HG02885 (cell line): ENCODE measurements around the gene TTC21B.
"Not testable (repeated sequence)": the region's sequence is repeated elsewhere in the genome, so short reads cannot be mapped to it uniquely, and the experiment has no call there.

ENCODE experiments used
- ATAC-seq: cut with Tn5 transposase; IDR thresholded peaks from one replicate; pipeline ENCODE4 v1.9.1; 2021; ENCODE audit warnings: mild to moderate bottlenecking; ENCODE audit not compliant: unreplicated experiment, poor library complexity

The TTC21B gene

DNA sequence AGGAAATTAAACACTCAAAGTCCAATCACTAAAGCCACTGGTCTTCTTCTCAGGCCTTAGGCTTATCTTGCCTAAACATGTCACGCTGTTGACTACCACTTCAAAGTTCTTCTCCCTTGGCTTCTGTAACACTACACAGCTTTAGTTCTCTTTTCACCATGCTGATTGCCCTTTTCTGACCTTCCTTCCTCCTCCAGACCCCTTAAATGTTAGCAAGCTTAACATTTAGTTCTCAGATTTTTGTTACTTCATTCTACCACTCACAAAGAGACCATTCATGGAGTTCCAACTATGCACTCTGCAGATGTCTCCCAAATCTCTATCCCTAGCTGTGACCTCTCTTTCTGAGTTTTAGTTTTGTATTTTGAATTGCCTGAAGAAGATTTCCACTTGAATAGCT lies 64.4 kb downstream of the TTC21B start:
- no peak for ATAC-seq

DNA sequence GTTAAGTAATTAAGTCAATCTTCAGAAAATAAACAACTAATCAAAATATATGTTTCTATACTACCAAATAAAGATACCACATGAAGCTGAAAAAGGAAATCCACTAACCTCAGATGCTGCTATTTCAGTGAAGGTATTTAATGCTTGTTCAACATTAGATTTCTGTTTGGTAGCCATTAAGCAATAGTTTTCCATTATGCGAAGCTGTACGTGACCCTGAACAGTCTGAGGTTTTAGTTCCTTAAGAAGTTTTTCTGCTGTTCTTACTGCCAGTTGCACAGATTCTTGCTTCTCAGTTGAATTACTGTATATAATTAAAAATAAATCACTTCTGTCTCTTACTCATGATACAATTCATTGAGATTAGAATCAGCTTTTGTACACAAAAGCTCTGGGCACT lies 65.4 kb downstream of the TTC21B start:
- ATAC-seq, result no peak

DNA sequence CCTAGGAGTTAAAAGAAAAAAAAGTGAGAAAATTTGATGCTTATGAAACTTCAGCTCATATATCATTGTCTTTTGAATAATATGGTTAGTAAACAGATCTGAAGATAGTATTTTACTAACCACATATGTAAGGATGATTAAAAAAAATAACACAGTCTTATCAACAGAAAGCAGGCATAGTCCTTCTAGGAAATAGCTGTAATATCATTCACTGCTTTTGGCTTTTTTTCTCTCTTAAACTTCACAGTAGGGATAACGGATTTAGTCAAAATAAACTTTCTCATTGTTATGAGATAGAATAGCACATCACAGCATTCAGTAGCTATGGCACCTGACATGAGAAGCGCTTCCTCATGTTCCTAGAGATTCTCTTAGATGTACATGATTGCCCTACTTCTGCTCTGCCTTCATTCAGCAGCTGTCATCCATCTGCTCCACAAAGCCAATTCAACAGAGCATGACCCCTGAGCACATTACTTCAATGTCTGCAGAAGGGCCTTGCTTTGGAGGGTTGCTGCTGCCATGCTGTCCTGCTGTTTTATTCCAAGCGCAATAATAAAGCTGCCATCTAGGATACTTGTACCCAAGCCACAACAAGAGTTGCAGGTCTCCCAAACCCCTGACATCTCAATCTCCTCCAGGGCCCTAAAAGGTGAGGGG lies 67.0 kb downstream of the TTC21B start:
- ATAC-seq, result no peak

GRCh38 chr2:165877565-165878550 lies 75.7 kb downstream of the TTC21B start:
- peak; percentile 73 for ATAC-seq

DNA sequence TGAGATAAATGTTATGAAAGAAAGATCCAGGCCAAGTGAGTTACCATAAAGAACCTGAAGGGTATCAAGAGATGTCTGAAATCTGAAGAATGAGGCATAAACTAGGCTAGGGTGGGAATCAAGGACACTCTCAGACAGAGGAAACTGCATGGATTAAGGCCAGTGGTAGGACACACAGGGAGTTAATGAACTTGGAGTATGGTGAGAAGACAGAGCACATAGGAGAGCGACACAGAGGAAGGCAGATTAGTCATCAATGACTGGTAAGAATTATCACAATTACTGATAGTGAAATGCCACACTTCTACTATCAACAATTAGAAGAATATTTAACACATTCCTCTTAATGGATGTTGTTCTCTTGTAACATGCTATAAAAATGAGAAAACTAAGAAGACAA lies 76.9 kb downstream of the TTC21B start:
- ATAC-seq, result no peak

- ATAC-seq, result no peak
Observed at GRCh38 chr2:165876269-165876668, 77.3 kb downstream of the TTC21B start.

DNA sequence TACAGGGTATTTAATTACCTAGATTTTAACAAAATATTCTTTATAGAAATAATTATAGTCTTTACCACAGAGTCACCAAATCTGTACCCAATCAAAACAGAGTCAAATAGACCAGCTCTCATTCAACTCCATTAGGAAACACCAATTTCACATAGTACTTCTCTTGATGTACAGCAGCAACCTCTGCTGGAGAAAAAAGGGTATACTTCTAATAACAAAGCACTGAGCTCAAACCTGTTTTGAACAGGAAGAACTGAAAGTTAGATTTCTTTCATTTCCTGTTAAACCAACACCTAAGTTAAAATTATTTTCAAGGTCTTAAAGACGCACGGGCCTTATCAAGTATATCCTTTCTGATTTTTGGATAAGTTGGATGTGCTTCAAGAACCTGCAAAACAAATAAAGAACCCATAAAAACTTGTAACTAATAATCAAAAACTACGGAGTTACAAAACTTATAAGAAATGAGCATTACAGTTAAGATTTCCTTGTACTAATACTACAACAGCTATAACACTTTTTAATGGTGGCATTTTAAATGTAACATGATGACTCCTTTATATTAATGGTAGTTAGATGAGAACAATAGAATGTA lies 79.0 kb downstream of the TTC21B start:
- peak; percentile 89 for ATAC-seq

DNA sequence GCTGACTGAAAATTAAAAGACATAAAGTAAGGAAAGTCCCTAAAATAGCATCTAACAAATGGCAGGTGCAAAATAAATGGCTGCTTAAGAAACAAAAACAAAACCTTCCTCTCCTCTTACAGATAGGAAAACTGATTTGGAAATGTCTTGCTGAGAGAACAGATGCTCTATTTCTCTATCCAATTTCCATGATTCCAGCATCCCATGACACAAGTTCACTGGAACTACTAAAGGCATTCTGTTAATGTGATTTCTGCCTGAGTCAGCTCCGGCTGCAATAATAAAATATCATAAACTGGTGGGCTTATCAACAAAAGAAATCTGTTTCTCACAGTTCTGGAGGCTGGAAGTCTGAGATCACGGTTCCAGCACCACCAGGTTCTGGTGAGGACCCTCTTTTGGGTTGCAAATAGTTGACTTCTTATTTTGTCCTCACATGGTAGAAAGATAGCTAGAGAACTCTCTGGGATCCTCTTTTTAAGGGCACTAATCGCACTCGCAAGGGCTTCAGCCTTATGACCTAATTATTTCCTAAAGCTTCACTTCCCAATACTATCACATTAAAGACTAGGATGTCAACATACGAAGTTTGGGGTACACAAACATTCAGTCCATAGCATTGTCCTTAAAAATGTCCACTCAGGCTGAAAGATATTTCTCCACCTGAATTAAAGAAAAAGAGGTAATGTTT lies 81.3 kb downstream of the TTC21B start:
- no peak for ATAC-seq

DNA sequence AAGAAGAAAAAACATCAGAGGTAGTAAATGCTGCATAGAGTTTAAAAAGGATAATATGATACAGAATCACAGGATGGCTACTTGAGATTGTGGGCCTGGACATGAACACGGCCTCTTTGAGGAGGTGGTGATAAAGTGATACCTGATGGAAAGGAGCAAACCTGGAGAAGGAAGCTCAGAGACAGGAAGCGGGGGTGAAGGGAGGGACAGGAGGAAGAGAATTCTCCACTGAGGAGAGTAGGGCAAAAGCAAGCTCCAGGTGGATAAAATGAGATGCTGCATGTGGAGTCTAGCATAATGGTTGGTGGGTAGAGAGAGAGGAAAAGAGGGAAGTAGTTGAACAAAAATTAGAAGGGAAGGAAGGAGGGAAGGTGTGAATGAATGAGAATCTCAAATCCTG lies 82.6 kb downstream of the TTC21B start:
- ATAC-seq, result no peak

GRCh38 chr2:165870346-165870745 lies 83.2 kb downstream of the TTC21B start:
- ATAC-seq, result no peak

GRCh38 chr2:165868211-165868610 lies 85.4 kb downstream of the TTC21B start:
- no peak for ATAC-seq

DNA sequence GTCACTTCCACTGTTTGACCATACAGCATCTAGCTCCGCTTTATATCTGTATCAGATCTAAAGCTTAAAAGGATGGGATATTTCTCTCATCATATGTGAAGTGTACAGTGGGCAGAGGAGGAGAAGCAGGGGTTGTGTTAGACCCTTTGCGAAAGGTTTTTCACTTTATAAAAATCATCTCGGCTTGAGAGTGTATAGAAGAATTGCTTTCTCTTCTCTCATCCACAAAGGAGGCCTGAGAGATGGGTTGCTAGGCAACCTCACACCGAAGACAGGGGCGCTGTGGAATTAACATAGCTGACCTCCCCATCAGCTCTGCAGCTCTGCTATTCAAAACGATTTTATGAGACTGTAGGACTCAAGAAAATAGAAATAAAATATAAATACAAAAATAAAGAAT lies 89.3 kb downstream of the TTC21B start:
- ATAC-seq, result peak; percentile 3

DNA sequence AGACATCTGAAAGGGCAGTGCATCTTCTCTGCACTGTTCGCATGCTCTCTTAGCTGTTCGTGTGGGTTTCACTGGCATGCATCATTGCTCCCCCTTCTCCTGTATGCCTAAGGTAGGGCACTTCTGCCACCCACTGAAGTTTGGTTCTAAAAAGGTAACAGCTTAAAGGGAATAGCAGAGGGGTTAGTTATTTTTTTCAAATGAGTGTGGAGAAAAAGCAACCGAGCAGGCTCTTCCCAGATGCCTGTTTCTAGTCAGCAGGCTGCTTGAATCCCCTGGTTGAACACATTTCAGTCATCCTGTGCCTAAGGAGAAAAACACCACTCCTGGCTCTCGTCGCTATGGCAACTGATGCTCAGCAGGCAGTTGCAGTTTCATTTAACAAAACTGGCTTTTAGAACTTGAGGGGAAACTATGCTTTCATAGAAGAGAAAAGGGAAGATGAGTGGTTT lies 89.7 kb downstream of the TTC21B start:
- peak; percentile 75 for ATAC-seq

- not testable (repeated sequence) for ATAC-seq
Observed at GRCh38 chr2:165861083-165861482, 92.5 kb downstream of the TTC21B start.

- not testable (repeated sequence) for ATAC-seq
Observed at GRCh38 chr2:165859723-165860122, 93.9 kb downstream of the TTC21B start.

DNA sequence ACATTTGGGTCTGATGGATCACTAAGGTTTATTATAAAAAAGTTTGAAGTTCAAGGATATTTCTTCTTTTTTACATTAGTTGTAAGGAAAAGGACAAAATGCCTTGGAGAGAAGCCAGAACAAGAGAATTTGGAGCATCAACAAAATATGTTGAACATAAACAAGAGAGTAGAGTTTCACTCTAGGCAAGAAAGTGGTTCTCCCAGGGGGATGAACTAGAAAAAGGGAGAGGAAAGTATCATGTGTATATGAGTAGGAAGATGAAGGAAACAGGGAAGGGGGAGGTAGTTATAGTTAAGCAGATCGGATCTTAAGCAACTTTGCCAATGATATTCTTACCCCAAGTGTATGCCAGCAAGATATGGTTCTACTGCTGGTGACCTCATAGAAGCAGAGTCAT lies 95.7 kb downstream of the TTC21B start:
- no peak for ATAC-seq

DNA sequence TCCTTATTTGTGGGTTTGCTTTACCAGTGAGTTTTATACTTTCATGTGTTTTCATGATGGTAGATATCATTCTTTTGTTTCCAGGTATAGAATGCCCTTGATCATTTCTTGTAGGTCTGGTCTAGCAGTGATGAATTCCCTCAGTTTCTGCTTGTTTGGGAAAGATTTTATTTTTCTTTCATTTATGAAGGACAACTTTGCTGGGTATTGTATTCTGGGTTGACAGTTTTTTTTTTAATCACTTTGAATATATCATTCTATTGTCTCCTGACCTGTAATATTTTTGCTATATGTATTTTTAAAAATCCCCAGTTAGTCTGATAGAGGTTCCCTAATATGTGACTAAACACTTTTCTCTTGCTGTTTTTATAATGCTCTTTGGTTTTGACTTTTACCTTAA lies 101.2 kb downstream of the TTC21B start:
- no peak for ATAC-seq

- ATAC-seq, result no peak
Observed at GRCh38 chr2:165847001-165847400, 106.6 kb downstream of the TTC21B start.

GRCh38 chr2:165846056-165846455 lies 107.5 kb downstream of the TTC21B start:
- no peak for ATAC-seq

- ATAC-seq, result no peak
Observed at GRCh38 chr2:165844216-165844615, 109.4 kb downstream of the TTC21B start.
